Glutamatergic neuron (in vitro differentiated cells): ENCODE measurements around the gene ASB8. TPM values are rescaled to one million over a fixed set of nuclear protein-coding genes. Genes with fewer than 3 reads are reported as not detected.
"Not testable (repeated sequence)": the region's sequence is repeated elsewhere in the genome, so short reads cannot be mapped to it uniquely, and the experiment has no call there.

Experiments used
- DNase-seq: peaks from one replicate; pipeline ENCODE4 v3.0.0; 2022
- H3K27ac Mint-ChIP-seq: one replicate; pipeline ENCODE4 v1.8.0; 2020; ENCODE audit warnings: mild to moderate bottlenecking, mixed read lengths, inconsistent platforms; ENCODE audit not compliant: unreplicated experiment
- H3K27me3 Mint-ChIP-seq: one replicate; pipeline ENCODE4 v1.8.0; 2020; ENCODE audit warnings: mild to moderate bottlenecking, moderate library complexity, mixed read lengths, inconsistent platforms; ENCODE audit not compliant: unreplicated experiment
- H3K36me3 Mint-ChIP-seq: one replicate; pipeline ENCODE4 v1.8.0; 2020; ENCODE audit warnings: mild to moderate bottlenecking, mixed read lengths, inconsistent platforms; ENCODE audit not compliant: unreplicated experiment
- H3K4me1 Mint-ChIP-seq: one replicate; pipeline ENCODE4 v1.8.0; 2020; ENCODE audit warnings: mild to moderate bottlenecking, low read depth, mixed read lengths, inconsistent platforms; ENCODE audit not compliant: unreplicated experiment
- H3K4me3 Mint-ChIP-seq: one replicate; pipeline ENCODE4 v1.8.0; 2020; ENCODE audit warnings: mild to moderate bottlenecking, mixed read lengths, inconsistent platforms; ENCODE audit not compliant: unreplicated experiment
- H3K9me3 Mint-ChIP-seq: one replicate; pipeline ENCODE4 v1.8.0; 2020; ENCODE audit warnings: mild to moderate bottlenecking, moderate library complexity, mixed read lengths, inconsistent platforms; ENCODE audit not compliant: unreplicated experiment
- CTCF ChIP-seq: fragments of 200-600 bp; sonication (generic); IDR thresholded peaks from one replicate; pipeline ENCODE4 v1.5.0; 2021; ENCODE audit not compliant: partially characterized antibody, unreplicated experiment
- total RNA-seq: library from RNA; stranded (reverse); fragmentation: NEBNext Ultra II Directional; extraction: Animal tissue kit (Norgen Biotek cat#: 25700); gene quantifications from one replicate; pipeline ENCODE4 v1.2.1, GENCODE V29; 2021; ENCODE audit not compliant: unreplicated experiment

Gene ASB8
- total RNA-seq, 1 donor from 2014 or later = 43.5 TPM

- no peak for DNase-seq
- Mint-ChIP-seq H3K4me3 (peak overlapping the region; percentile 98), H3K4me1 (peaks cover 9% of the 10 kb centered on the region), H3K27me3 (peaks cover 6% of the 10 kb centered on the region), H3K36me3 (no peaks in the 10 kb centered on the region), H3K9me3 (peaks cover 4% of the 10 kb centered on the region), H3K27ac (no peak overlapping the region)
- no peak for TF ChIP-seq CTCF
Observed at GRCh38 chr12:48118284-48118871, 38.9 kb downstream of the ASB8 start.

- no peak overlapping the region for H3K27ac Mint-ChIP-seq
Observed at GRCh38 chr12:48115957-48116356, 41.4 kb downstream of the ASB8 start.

GRCh38 chr12:48111312-48111693 is 46.0 kb downstream of the ASB8 start:
- not testable (repeated sequence) for H3K4me3 Mint-ChIP-seq, H3K9me3 Mint-ChIP-seq, H3K27ac Mint-ChIP-seq, DNase-seq, H3K27me3 Mint-ChIP-seq, H3K36me3 Mint-ChIP-seq, H3K4me1 Mint-ChIP-seq

More at GRCh38 chr12:48115957-48116356, 41.4 kb downstream of the ASB8 start:
- Mint-ChIP-seq H3K27me3 (peaks cover 5% of the 10 kb centered on the region), H3K9me3 (peaks cover 4% of the 10 kb centered on the region), H3K4me1 (peaks cover 8% of the 10 kb centered on the region), H3K4me3 (no peak overlapping the region), H3K36me3 (no peaks in the 10 kb centered on the region)
- TF ChIP-seq CTCF = no peak
- DNase-seq = no peak

GRCh38 chr12:48110691-48111311 is 46.5 kb downstream of the ASB8 start:
- TF ChIP-seq CTCF = no peak
- no peaks in the 10 kb centered on the region for H3K36me3 Mint-ChIP-seq
- H3K9me3 Mint-ChIP-seq = peaks cover 7% of the 10 kb centered on the region
- H3K4me1 Mint-ChIP-seq = no peaks in the 10 kb centered on the region
- no peaks in the 10 kb centered on the region for H3K27me3 Mint-ChIP-seq
- DNase-seq = no peak
- H3K27ac Mint-ChIP-seq = no peak overlapping the region
- H3K4me3 Mint-ChIP-seq = no peak overlapping the region

GRCh38 chr12:48109424-48109823 is 47.9 kb downstream of the ASB8 start:
- H3K9me3 Mint-ChIP-seq = peaks cover 7% of the 10 kb centered on the region
- no peak for TF ChIP-seq CTCF
- H3K27ac Mint-ChIP-seq = peak overlapping the region; percentile 38

More at GRCh38 chr12:48109424-48109823, 47.9 kb downstream of the ASB8 start:
- peaks cover 3% of the 10 kb centered on the region for H3K4me1 Mint-ChIP-seq
- H3K4me3 Mint-ChIP-seq = peak overlapping the region; percentile 41
- peaks cover 4% of the 10 kb centered on the region for H3K27me3 Mint-ChIP-seq
- H3K36me3 Mint-ChIP-seq = peaks cover 5% of the 10 kb centered on the region
- DNase-seq = no peak
